ENCODE results near the gene SLC17A8. TPM values are rescaled to one million over a fixed set of nuclear protein-coding genes. Genes with fewer than 3 reads are reported as not detected.

The SLC17A8 gene
- total and polyA plus RNA-seq, 2 donors (not counting 1 experiment from before 2014, with no cell fraction given) = not detected

GRCh38 chr12:100437038-100437841 is 80.4 kb downstream of the SLC17A8 start:
- Histone ChIP-seq H3K36me3 (ENCODE audit: control insufficient read depth, insufficient read depth, low read length) (no peaks in the 10 kb centered on the region), H3K4me3 (replicated peaks in 1 of 4; ENCODE audit: control extremely low read depth in 1 of 4, insufficient read depth in 1 of 4, low read depth in 3 of 4, low read length in 4 of 4) (no peak overlapping the region), H2AFZ (ENCODE audit: low read length) (no peak overlapping the region), H3K27me3 (ENCODE audit: control insufficient read depth, insufficient read depth, low read length) (no peaks in the 10 kb centered on the region), H4K20me1 (ENCODE audit: control insufficient read depth, extremely low read depth, insufficient read depth, low read length) (no peaks in the 10 kb centered on the region), H3K9ac (ENCODE audit: insufficient read depth, low read length) (no peak overlapping the region), H3K79me2 (ENCODE audit: control insufficient read depth, insufficient read depth, low read length) (no peaks in the 10 kb centered on the region), H3K4me1 (ENCODE audit: control insufficient read depth, extremely low read depth, insufficient read depth, low read length) (no peaks in the 10 kb centered on the region), H3K9me3 (ENCODE audit: control insufficient read depth, insufficient read depth, low read depth, low read length) (no peaks in the 10 kb centered on the region), H3K27ac (ENCODE audit: insufficient read depth, low read length) (no peak overlapping the region), H3K4me2 (ENCODE audit: extremely low read depth, insufficient read depth, low read length) (no peak overlapping the region)
- peak in 1 of 2 donors; percentile 5 for DNase-seq (ENCODE audit: low read depth in 2 of 2)
- TF ChIP-seq EZH2 (IDR thresholded peaks at IDR 0.05; ENCODE audit: low read length, missing control alignments) (no peak), CTCF (conservative IDR thresholded peaks at IDR 0.05 in 1 of 2, IDR thresholded peaks at IDR 0.05 in 1 of 2; ENCODE audit: low read depth in 1 of 2, low read length in 2 of 2) (no peak)

- H3K4me3 ChIP-seq (replicated peaks in 1 of 4; ENCODE audit: control extremely low read depth in 1 of 4, insufficient read depth in 1 of 4, low read depth in 3 of 4, low read length in 4 of 4) = no peak overlapping the region
- no peaks in the 10 kb centered on the region for H4K20me1 ChIP-seq (ENCODE audit: control insufficient read depth, extremely low read depth, insufficient read depth, low read length)
- no peaks in the 10 kb centered on the region for H3K4me1 ChIP-seq (ENCODE audit: control insufficient read depth, extremely low read depth, insufficient read depth, low read length)
- H3K9me3 ChIP-seq (ENCODE audit: control insufficient read depth, insufficient read depth, low read depth, low read length) = no peaks in the 10 kb centered on the region
- H3K36me3 ChIP-seq (ENCODE audit: control insufficient read depth, insufficient read depth, low read length) = no peaks in the 10 kb centered on the region
- no peak overlapping the region for H2AFZ ChIP-seq (ENCODE audit: low read length)
- no peak for DNase-seq (ENCODE audit: low read depth in 2 of 2)
- H3K27me3 ChIP-seq (ENCODE audit: control insufficient read depth, insufficient read depth, low read length) = no peaks in the 10 kb centered on the region
- TF ChIP-seq EZH2 (IDR thresholded peaks at IDR 0.05; ENCODE audit: low read length, missing control alignments) = no peak
- no peak for TF ChIP-seq CTCF (conservative IDR thresholded peaks at IDR 0.05 in 1 of 2, IDR thresholded peaks at IDR 0.05 in 1 of 2; ENCODE audit: low read depth in 1 of 2, low read length in 2 of 2)
- no peak overlapping the region for H3K4me2 ChIP-seq (ENCODE audit: extremely low read depth, insufficient read depth, low read length)
- no peak overlapping the region for H3K27ac ChIP-seq (ENCODE audit: insufficient read depth, low read length)
- no peaks in the 10 kb centered on the region for H3K79me2 ChIP-seq (ENCODE audit: control insufficient read depth, insufficient read depth, low read length)
- no peak overlapping the region for H3K9ac ChIP-seq (ENCODE audit: insufficient read depth, low read length)
These were observed 82.9 kb downstream of the SLC17A8 start for GRCh38 chr12:100439797-100440196.

- H3K27me3 ChIP-seq (ENCODE audit: control insufficient read depth, insufficient read depth, low read length) = no peaks in the 10 kb centered on the region
- H3K4me3 ChIP-seq (replicated peaks in 1 of 4; ENCODE audit: control extremely low read depth in 1 of 4, insufficient read depth in 1 of 4, low read depth in 3 of 4, low read length in 4 of 4) = no peak overlapping the region
- H3K36me3 ChIP-seq (ENCODE audit: control insufficient read depth, insufficient read depth, low read length) = no peaks in the 10 kb centered on the region
- no peaks in the 10 kb centered on the region for H3K79me2 ChIP-seq (ENCODE audit: control insufficient read depth, insufficient read depth, low read length)
- H3K4me1 ChIP-seq (ENCODE audit: control insufficient read depth, extremely low read depth, insufficient read depth, low read length) = no peaks in the 10 kb centered on the region
- DNase-seq (ENCODE audit: low read depth in 2 of 2) = no peak
- no peaks in the 10 kb centered on the region for H4K20me1 ChIP-seq (ENCODE audit: control insufficient read depth, extremely low read depth, insufficient read depth, low read length)
- H3K4me2 ChIP-seq (ENCODE audit: extremely low read depth, insufficient read depth, low read length) = no peak overlapping the region
- TF ChIP-seq EZH2 (IDR thresholded peaks at IDR 0.05; ENCODE audit: low read length, missing control alignments) (no peak), CTCF (conservative IDR thresholded peaks at IDR 0.05 in 1 of 2, IDR thresholded peaks at IDR 0.05 in 1 of 2; ENCODE audit: low read depth in 1 of 2, low read length in 2 of 2) (no peak)
- H3K9me3 ChIP-seq (ENCODE audit: control insufficient read depth, insufficient read depth, low read depth, low read length) = no peaks in the 10 kb centered on the region
- no peak overlapping the region for H3K9ac ChIP-seq (ENCODE audit: insufficient read depth, low read length)
- H2AFZ ChIP-seq (ENCODE audit: low read length) = no peak overlapping the region
- H3K27ac ChIP-seq (ENCODE audit: insufficient read depth, low read length) = no peak overlapping the region
These were observed 85.5 kb downstream of the SLC17A8 start for GRCh38 chr12:100442403-100442802.
